Central memory CD8-positive, alpha-beta T cell (primary cell): ENCODE measurements around the gene TTLL11.

Source experiments
- ATAC-seq: fragments of 150-1000 bp; cut with Tn5 transposase; replicated peaks from 2 replicates; pipeline ENCODE4 v1.10.0; 2022; ENCODE audit warnings: mild to moderate bottlenecking, moderate FRiP score, moderate number of reproducible peaks; ENCODE audit not compliant: poor library complexity, severe bottlenecking; ENCODE audit errors: extremely low read depth
- DNase-seq, 2 donors: peaks; one replicate each; pipeline ENCODE4 v3.0.0; 2021; ENCODE audit warnings: low spot score in 2 of 2
- H3K27ac Mint-ChIP-seq: one replicate; pipeline ENCODE4 v1.8.0; 2022; ENCODE audit warnings: low read depth, mild to moderate bottlenecking, moderate library complexity, mixed read lengths
- H3K27me3 Mint-ChIP-seq: one replicate; pipeline ENCODE4 v1.8.0; 2022; ENCODE audit warnings: mixed read lengths
- H3K36me3 Mint-ChIP-seq: one replicate; pipeline ENCODE4 v1.8.0; 2022; ENCODE audit warnings: mild to moderate bottlenecking, moderate library complexity, mixed read lengths; ENCODE audit not compliant: insufficient read depth
- H3K4me1 Mint-ChIP-seq: one replicate; pipeline ENCODE4 v1.8.0; 2022; ENCODE audit warnings: mixed read lengths
- H3K4me3 Mint-ChIP-seq: one replicate; pipeline ENCODE4 v1.8.0; 2022; ENCODE audit warnings: mild to moderate bottlenecking, moderate library complexity, mixed read lengths
- H3K9me3 Mint-ChIP-seq: one replicate; pipeline ENCODE4 v1.8.0; 2022; ENCODE audit warnings: mixed read lengths

The TTLL11 gene

DNA sequence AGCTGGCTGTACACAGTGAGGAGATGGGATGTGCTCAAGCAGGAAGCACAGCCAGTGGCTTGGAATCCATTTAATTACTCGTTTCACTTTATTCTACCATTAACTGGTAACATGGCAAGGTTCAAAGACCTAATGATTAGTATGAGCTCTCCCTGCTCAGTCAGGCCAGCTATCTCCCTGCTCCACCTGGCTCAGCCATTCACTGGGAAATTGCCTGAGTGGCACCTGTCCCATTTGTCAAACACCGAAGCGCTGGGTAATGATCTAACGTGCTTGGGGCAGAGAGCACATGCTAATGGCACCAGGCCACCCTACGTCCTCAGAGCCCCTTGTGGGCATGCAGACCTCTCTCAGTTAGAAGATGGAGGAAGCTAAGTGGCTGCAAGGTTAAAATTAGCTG, 162.2 kb downstream of the TTLL11 start:
- Mint-ChIP-seq H3K4me1 (no peaks in the 10 kb centered on the region), H3K27ac (no peak overlapping the region), H3K27me3 (no peaks in the 10 kb centered on the region), H3K4me3 (no peak overlapping the region), H3K36me3 (no peaks in the 10 kb centered on the region), H3K9me3 (no peaks in the 10 kb centered on the region)
- ATAC-seq (no peak), DNase-seq (no peak)

DNA sequence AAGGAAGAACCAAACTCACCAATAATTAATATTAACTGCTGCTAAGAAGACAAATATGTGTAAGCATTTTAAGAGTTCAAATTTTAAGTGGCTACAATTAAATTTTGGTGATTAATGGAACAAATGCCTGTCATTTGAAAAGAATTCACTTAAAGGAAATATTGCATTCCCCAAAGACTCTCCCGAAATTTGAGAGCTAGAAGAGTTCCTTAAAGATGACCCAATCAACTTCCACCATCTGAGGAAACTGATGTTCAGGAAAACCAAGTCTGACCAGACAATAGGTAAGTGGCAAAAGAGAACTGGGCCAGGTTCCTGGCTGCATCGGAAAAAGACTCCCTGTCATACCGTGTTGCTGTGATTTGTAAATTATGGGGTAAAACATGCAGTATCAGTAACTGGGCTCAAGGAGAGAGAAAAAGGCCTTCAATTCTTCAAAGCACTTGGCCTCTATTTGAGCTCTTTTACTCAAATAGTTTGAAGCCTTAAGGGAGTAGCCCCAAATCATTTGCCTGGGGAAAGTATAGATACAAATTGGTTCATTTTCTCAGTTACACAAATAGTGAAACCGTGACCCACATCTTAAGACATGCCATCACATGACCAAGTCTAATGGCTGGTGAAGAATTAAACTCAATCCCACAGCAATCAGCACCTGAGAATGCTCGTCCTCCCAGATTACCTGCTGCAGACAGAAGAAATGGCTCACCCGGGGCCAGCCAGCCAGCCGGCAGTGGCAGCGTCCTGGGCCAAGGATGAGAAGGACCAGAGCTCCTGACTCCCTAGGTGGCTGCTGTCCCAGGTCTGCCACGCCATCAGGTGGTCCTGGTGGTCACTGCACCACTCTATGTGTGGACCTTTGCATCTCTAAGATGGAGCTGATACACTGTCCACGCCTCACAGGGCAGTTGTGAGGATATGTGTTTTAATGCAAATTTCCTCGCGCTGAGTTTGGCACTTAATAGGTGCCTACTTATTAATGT, 162.9 kb downstream of the TTLL11 start:
- Mint-ChIP-seq H3K4me1 (no peaks in the 10 kb centered on the region), H3K9me3 (no peaks in the 10 kb centered on the region), H3K27me3 (no peaks in the 10 kb centered on the region), H3K4me3 (no peak overlapping the region), H3K36me3 (no peaks in the 10 kb centered on the region), H3K27ac (no peak overlapping the region)
- DNase-seq (no peak), ATAC-seq (no peak)

DNA sequence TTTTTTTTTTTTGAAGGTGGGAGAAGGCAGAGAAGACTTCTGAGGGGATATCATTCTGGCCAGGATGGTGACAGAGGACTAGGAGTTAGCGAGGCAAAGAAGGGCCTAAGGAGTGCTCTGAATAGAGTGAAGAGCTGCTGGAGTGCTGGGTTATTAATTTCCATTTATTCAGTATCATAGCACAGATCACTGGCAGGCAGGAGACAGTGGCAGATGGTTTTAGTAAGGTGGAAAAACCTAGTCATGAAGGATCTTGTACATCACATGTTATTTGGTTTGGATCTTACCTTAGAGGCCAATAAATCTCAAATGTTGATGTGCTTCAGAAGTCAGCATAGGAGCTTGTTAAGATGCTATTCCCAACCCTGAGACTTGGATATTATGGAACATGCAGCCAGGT, 165.5 kb downstream of the TTLL11 start:
- no peak for ATAC-seq
- Mint-ChIP-seq H3K36me3 (no peaks in the 10 kb centered on the region), H3K4me3 (no peak overlapping the region), H3K9me3 (no peaks in the 10 kb centered on the region), H3K27me3 (no peaks in the 10 kb centered on the region), H3K4me1 (no peaks in the 10 kb centered on the region), H3K27ac (no peak overlapping the region)
- no peak for DNase-seq

DNA sequence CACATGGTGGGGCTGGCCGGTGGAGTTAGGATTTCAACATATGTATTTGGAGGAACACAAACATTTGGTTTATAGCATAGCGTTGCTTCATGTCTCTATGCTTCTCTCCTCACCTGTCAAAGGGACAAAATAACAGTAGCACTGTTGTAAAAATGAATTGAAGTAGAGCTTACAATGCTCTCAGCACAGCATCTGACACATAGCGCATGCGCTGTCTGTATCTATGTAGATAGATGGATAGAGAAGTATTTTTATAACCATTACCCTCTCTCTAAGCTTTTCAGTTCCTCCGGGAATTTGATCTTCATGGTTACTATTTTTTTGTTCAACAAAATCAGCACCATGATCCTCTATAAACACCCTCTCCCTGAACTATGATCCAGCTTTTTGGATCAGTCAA, 166.0 kb downstream of the TTLL11 start:
- Mint-ChIP-seq H3K36me3 (no peaks in the 10 kb centered on the region), H3K9me3 (no peaks in the 10 kb centered on the region), H3K4me3 (no peak overlapping the region), H3K4me1 (no peaks in the 10 kb centered on the region), H3K27me3 (no peaks in the 10 kb centered on the region), H3K27ac (no peak overlapping the region)
- no peak for ATAC-seq
- DNase-seq = no peak

DNA sequence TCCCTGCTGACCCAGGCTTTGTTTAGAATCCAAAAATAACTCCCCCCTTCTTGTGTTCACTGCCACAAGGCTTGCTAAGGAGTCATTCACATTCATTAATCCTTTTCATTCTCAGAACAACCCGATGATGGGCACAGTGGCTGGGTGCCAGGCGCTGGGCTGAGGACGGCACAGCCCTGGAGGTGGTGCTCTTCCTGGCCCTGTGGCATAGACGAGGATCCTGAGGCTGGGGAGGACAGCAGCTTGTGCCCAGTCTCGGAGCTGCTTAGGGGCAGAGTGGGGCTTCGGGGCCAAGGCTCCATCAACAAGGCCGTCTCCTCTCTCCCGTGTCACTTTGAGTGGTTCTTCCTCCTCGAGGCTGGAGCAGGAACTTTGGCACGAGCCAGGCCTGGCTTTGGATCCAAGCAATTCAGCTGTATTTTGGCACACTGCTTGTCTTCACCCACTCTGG, 166.7 kb downstream of the TTLL11 start:
- Mint-ChIP-seq H3K4me3 (no peak overlapping the region), H3K4me1 (no peaks in the 10 kb centered on the region), H3K36me3 (no peaks in the 10 kb centered on the region), H3K27me3 (no peaks in the 10 kb centered on the region), H3K9me3 (no peaks in the 10 kb centered on the region), H3K27ac (no peak overlapping the region)
- ATAC-seq = no peak
- DNase-seq = no peak

DNA sequence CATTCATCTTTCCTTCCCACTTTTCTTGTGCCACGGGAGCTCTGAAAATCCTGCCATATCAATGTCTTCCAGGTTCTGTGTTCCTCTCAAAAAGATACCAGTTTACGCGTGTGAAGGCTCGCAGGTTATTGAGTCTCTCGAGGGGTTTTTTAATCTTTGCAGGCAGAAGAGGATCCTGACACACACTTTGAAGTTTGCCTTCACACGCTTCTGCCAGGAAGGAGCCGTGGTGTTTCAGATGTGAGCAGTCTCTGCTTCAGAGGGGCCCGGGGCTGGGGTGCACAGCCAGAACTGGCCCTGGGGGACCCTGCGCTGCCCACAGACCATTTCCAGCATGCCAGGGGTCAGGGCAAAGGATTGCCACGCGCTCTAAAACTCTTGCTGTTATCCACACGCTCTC, 167.2 kb downstream of the TTLL11 start:
- Mint-ChIP-seq H3K9me3 (no peaks in the 10 kb centered on the region), H3K4me1 (no peaks in the 10 kb centered on the region), H3K36me3 (no peaks in the 10 kb centered on the region), H3K27ac (no peak overlapping the region), H3K27me3 (no peaks in the 10 kb centered on the region), H3K4me3 (no peak overlapping the region)
- no peak for ATAC-seq
- DNase-seq = no peak

DNA sequence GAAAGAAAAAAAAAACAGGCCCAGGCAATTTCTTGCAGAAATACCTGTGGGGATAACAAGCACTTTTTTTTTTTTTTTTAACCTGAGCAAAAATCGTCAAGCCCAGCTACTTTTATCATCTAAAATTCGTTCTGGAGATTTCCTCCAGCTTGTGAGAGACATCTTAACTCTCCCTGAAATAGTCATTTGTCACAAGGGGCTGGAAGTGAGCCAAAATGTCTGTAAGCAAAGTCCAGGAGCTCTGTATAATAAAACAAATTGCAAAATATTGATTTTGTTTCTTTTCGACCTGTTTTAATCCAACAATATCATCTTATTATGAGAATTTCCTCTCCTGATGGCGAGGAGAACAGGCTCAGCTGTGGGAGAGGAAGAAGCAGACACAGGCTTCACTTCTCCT, 168.4 kb downstream of the TTLL11 start:
- no peak overlapping the region for H3K4me3 Mint-ChIP-seq
- DNase-seq (no peak), ATAC-seq (no peak)
- no peaks in the 10 kb centered on the region for H3K36me3 Mint-ChIP-seq
- no peak overlapping the region for H3K27ac Mint-ChIP-seq
- H3K27me3 Mint-ChIP-seq = no peaks in the 10 kb centered on the region
- H3K4me1 Mint-ChIP-seq = no peaks in the 10 kb centered on the region
- no peaks in the 10 kb centered on the region for H3K9me3 Mint-ChIP-seq

DNA sequence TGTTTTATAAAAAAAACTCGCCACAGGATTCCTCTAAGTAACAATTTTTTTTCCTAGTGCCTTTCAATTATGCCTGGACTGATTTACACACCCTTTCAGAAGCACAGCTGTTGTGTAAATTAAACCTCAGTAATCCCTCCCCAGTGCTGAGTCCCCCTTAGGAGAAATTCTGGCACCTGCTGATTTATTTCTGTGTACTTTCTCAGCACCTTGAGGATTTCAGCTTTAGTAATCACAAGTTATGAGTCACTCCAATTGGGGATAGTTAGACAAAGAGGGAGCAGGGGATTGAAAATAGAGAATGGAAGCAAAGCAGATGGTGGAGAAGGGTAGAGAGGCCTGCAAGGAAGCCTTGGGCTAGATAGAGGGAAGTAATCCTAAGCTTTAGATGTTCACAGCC, 171.7 kb downstream of the TTLL11 start:
- H3K27me3 Mint-ChIP-seq = no peaks in the 10 kb centered on the region
- H3K27ac Mint-ChIP-seq = no peak overlapping the region
- no peaks in the 10 kb centered on the region for H3K4me1 Mint-ChIP-seq
- no peak for ATAC-seq
- H3K4me3 Mint-ChIP-seq = no peak overlapping the region
- H3K9me3 Mint-ChIP-seq = no peaks in the 10 kb centered on the region
- no peak for DNase-seq
- H3K36me3 Mint-ChIP-seq = no peaks in the 10 kb centered on the region

DNA sequence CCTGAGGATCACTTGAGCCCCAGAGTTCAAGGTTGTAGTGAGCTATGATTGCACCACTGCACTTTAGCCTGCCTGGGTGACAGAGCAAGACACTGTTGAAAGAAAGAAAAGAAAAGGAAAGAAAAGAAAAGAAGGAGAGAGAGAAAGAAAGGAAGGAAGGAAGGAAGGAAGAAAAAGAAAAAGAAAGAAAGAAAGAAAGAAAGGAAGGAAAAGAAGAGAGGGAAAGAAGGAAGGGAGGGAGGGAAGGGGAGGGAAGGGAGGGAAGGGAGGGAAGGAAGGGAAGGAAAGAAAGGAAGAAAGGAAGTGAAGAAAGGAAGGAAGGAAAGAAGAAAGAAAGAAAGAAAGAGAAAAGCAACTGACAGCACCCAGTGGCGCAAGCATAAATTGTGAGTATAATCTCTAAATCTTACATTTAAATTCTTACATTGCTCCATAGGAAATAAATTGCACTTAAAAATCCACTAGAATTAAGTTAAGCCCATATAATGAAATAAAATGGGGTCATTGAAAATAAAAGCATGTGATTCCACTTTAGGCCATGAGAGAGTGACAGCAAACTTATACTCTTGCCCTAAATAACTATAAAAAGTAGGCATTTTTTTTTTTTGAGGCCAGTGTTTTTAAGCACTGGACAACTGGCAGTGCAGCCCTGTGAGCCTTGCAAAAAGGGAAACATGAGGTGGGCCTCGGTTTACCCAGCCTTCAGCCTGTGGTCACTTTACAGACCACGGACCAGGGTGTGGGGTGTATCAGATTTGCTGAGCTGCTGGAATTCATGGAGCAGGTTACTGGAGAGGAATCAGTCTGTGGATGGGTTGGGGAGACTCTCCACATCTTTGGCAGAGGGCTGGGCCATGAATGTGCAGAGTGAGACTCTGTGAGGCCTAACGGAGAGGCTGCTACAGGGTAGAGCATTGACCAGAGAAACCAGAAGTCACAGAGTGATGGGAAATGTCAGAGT, 175.5 kb downstream of the TTLL11 start:
- Mint-ChIP-seq H3K4me3 (no peak overlapping the region), H3K4me1 (no peaks in the 10 kb centered on the region), H3K27me3 (no peaks in the 10 kb centered on the region), H3K36me3 (no peaks in the 10 kb centered on the region), H3K27ac (no peak overlapping the region), H3K9me3 (no peaks in the 10 kb centered on the region)
- ATAC-seq = no peak
- DNase-seq = no peak

DNA sequence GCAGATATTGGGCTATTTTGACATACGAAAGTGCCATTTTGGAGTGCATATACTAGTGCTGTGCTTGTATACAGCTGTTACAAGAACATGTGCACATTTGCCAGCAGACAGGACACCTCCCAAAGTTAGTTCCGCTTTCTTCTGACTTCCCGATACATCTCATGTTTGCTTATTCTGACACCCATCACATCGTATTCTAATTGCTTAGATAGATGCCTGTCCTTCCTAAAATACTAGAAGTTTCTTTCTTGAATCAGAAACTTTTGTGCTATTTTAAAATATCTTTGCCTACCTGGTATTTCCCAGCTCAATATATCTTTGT, 177.8 kb downstream of the TTLL11 start:
- Mint-ChIP-seq H3K36me3 (no peaks in the 10 kb centered on the region), H3K9me3 (no peaks in the 10 kb centered on the region), H3K4me3 (no peak overlapping the region), H3K4me1 (no peaks in the 10 kb centered on the region), H3K27me3 (no peaks in the 10 kb centered on the region), H3K27ac (no peak overlapping the region)
- DNase-seq = no peak
- ATAC-seq = no peak

DNA sequence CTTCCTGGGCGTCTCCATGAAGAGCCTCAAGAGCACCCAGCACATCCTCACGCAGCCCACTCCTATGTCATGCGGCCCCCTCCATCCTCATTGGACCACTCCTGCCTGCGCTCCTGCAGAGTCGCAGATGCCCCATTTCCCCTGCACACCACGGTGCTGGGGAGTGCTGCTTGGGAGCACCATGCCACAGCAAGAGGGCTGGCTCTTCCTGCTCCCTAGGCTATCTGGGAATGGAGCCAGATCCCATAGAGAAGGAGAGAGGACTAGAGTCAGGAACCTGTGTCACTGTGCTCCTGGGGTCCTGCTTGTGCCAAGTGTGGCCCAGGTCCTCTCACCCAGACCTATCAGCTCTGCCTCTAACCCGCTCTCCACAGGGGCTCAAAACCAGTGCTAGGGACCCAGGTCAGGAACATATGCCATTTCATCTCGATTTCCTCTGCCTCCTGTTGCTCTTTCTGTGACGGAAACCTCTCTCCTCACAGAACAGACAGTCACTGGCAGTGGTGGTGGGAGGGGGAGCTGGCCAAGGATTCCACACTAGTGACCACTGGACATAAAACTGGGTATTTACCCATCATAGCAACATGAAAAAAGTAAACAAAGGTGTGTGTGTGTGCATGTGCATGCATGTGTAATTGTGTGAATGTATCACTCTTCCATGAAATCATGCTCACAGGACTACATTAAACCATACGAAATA, 178.4 kb downstream of the TTLL11 start:
- no peak overlapping the region for H3K27ac Mint-ChIP-seq
- no peaks in the 10 kb centered on the region for H3K9me3 Mint-ChIP-seq
- DNase-seq (no peak), ATAC-seq (no peak)
- no peaks in the 10 kb centered on the region for H3K4me1 Mint-ChIP-seq
- no peaks in the 10 kb centered on the region for H3K36me3 Mint-ChIP-seq
- H3K27me3 Mint-ChIP-seq = no peaks in the 10 kb centered on the region
- H3K4me3 Mint-ChIP-seq = no peak overlapping the region

DNA sequence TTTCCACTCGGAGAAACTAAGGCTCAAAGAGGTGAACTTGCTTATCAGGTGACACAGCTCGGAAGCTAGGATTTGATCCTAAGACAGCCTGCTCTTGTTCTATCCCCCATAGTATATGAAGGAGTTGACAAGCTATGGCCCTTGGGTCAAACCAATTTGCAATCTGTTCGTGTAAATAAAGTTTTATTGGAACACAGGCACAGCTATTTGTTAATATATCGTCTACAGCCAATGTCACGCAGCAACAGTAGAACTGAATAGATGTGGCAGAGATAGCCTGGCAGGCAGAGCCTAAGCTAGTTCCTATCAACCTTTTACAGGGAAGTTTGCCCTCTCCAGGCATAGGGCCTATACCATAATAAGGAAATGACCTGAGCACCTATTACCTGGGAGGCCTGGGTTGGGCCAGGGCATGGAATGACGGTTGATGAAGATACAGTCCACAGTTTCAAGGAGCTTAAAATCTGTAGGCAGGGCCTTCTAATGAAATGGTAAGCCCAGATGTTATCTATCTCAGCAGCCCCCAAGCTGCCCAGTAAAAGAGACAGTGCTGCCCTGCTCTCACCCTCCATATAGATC, 179.0 kb downstream of the TTLL11 start:
- H3K36me3 Mint-ChIP-seq = no peaks in the 10 kb centered on the region
- no peaks in the 10 kb centered on the region for H3K27me3 Mint-ChIP-seq
- no peak overlapping the region for H3K4me3 Mint-ChIP-seq
- no peak overlapping the region for H3K27ac Mint-ChIP-seq
- ATAC-seq = no peak
- no peaks in the 10 kb centered on the region for H3K9me3 Mint-ChIP-seq
- H3K4me1 Mint-ChIP-seq = no peaks in the 10 kb centered on the region
- no peak for DNase-seq
